Choroid plexus epithelial cell (primary cell): ENCODE results near the gene IGFBP4.
A peak's percentile ranks its signal among the peaks of the same experiment; 100 is the strongest.

Source experiments
- DNase-seq: peaks from one replicate; pipeline ENCODE4 v3.0.0-alpha.2; 2010; ENCODE audit warnings: low read depth
- H3K4me3 ChIP-seq: 2 replicates; pipeline ENCODE4 v1.5.1; 2011; ENCODE audit warnings: low read depth, mild to moderate bottlenecking, control low read depth, low read length, moderate library complexity
- TF ChIP-seq, protein P1 (sequence below): conservative IDR thresholded peaks from 2 replicates; pipeline ENCODE4 v1.5.1; 2011; ENCODE audit warnings: low read depth, mild to moderate bottlenecking, control low read depth, inconsistent platforms, low read length, moderate library complexity

IGFBP4 gene

DNA sequence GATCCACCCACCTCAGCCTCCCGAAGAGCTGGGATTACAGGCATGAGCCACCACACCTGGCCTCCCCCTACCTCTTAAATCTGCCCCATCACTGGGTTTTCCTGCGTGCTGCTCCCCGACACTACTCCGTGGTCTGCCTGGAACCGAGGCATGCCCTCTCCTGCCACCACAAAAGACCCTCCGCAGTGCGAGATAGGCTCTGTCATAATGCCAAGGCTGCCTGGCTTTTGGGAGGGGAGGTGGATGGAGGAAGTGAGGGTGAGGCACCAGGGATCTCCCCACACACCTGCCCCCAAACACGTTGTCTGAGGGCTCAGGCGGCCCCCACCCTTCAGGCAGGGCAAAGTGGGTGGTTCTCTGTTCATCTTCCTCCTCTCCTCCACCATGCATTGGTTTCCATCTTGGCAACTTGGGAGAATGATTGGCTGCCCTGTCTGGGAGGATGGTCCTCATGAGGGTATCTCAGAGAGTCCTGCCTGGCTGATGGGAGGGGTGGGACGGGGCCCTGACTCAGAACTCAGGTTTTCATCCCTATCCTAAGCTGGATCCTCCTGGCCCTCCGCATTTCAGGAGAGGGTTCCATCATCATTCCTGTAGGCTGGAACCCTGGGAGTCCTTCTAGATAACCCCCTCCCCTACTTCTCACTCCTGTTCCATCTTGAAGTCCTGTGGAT is 23.2 kb downstream of the IGFBP4 start:
- peak; percentile 72 for DNase-seq
- no peak overlapping the region for H3K4me3 ChIP-seq
- TF ChIP-seq, protein P1, sequence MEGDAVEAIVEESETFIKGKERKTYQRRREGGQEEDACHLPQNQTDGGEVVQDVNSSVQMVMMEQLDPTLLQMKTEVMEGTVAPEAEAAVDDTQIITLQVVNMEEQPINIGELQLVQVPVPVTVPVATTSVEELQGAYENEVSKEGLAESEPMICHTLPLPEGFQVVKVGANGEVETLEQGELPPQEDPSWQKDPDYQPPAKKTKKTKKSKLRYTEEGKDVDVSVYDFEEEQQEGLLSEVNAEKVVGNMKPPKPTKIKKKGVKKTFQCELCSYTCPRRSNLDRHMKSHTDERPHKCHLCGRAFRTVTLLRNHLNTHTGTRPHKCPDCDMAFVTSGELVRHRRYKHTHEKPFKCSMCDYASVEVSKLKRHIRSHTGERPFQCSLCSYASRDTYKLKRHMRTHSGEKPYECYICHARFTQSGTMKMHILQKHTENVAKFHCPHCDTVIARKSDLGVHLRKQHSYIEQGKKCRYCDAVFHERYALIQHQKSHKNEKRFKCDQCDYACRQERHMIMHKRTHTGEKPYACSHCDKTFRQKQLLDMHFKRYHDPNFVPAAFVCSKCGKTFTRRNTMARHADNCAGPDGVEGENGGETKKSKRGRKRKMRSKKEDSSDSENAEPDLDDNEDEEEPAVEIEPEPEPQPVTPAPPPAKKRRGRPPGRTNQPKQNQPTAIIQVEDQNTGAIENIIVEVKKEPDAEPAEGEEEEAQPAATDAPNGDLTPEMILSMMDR = no peak

DNA sequence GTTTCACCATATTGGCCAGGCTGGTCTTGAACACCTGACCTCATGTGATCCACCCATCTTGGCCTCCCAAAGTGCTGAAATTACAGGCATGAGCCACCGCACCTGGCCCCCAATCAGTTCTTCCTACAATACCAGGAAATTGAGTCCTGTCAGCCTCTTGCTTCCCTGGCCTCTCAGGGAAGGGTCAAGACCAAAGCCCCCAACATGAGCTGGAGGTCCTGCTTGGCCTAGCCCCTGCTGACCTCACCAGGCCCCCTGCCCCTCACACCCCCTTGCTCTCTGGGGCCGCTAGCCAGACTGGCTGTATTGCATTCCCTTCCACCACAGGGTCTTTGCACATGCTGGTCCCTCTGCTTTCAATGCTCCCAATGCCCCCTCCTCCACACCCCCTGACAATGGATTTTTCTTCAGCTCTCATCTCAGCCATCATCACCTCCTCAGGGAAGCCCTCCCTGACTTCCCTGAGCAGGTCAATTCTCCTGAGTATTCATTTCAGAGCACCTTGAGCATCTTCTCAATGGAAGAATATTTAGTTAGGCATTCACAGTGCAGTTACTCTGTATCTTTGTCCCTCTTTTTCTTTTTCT is 24.1 kb downstream of the IGFBP4 start:
- DNase-seq = peak; percentile 57
- TF ChIP-seq, protein P1 = no peak
- no peak overlapping the region for H3K4me3 ChIP-seq

DNA sequence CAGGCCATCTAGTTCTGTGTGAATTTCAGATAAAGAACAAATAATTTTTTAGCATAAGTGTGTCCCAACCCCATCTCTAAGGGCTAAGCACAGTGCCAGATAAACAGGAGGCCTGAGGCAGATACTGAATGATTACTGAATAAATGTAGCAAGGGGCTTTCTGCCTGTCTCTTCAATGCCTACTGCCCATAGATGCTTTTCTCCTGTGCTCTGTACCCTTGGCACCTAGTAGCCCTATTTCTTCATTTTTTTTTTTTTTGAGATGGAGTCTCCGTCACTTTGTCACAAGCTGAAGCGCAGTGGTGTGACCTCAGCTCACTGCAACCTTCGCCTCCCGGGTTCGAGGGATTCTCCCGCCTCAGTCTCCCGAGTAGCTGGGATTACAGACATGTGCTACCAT is 25.3 kb downstream of the IGFBP4 start:
- TF ChIP-seq, protein P1 = no peak
- no peak overlapping the region for H3K4me3 ChIP-seq
- DNase-seq = no peak

DNA sequence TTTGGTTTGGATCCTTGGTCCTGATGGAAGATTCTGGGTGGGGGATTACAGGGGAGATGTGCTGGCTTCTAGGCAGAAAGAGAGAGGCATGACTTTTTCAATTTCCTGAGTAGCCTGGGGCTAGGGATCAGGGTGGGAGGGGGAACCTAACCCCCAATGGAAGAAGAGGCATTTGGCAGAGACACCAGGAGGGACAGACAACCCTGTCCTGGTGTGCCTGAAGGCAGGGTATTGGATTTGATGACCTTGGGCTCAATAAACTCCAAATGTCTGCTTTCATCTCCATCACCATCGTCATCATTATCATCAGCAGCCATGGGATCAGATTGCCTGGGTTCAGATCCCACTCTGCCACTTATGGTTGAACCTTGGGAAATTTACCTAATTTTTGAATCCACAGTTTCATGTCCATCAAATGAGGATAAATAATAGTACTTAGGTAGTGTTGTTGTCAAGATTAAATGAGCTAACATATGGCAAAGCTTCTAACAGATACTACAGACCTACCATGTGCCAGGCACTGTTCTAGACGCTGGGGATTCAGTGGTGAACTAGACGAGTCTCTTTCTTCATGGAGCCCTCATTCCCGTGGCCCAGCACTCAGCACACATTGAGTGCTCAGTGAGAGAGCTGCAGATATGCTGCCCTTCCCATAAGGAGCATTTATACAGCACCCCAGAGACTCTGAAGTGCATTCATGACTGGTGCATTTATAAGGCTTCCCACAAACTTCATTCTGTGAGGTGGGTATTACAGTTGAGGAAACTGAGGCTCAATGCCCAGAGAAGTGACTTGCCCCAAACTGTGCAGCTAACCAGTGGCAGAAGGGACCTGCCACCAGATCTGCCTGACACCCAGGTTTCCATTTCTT is 26.8 kb downstream of the IGFBP4 start:
- no peak overlapping the region for H3K4me3 ChIP-seq
- no peak for DNase-seq
- TF ChIP-seq, protein P1 = no peak

DNA sequence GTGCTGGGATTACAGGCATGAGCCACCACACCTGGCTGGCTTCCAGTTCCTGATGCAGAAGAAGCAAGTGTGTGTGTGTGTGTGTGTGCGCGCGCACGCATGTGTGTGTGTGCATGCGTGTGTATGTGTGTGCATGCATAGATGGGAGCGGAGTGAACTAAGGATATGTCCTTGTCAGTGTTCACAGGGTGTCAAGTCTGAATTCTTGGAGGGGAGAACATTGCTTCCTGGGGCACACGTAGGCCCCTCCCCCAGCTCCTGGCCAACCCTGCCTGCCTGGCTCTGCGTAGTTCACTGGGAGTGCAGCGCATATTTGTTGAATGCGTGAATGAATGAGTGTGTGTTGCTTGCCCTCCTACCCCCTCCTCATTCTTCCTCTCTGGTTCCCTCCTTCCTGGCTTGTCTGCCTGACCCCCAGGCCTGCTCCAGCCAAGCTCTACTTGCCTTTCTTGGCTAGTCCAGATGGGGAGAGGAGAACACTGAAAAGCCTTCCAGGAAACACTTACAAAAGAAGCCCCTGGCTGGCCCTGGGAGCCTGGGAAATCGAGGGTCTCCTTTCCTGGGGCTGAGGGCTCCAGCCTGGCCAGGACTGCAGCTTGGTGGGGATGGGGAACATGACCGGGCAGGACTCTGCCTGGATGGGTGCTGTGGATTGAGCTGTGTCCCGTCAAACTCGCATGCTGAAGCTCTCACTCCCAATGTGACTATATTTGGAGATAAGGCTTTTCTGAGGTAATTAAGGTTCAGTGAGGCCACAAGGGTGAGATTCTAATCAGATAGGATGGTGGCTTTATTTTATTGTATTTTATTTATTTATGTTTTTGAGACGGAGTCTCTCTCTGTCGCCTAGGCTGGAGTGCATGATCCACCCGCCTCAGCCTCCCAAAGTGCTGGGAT is 27.9 kb downstream of the IGFBP4 start:
- TF ChIP-seq, protein P1 = no peak
- peak; percentile 89 for DNase-seq
- no peak overlapping the region for H3K4me3 ChIP-seq
